ENCODE data around the gene RPL31.

The RPL31 gene

GRCh38 chr2:100983684-100984310, 18.3 kb upstream of the RPL31 start:
- Histone ChIP-seq H3K27me3 (no peaks in the 10 kb centered on the region), H3K36me3 (no peaks in the 10 kb centered on the region), H3K9me3 (no peaks in the 10 kb centered on the region), H3K4me1 (no peaks in the 10 kb centered on the region), H3K4me3 (ENCODE audit: low read depth, low read length) (no peak overlapping the region)
- DNase-seq, result no peak
- no peak for TF ChIP-seq CTCF (IDR thresholded peaks at IDR 0.05; ENCODE audit: low read depth, low read length)

DNA sequence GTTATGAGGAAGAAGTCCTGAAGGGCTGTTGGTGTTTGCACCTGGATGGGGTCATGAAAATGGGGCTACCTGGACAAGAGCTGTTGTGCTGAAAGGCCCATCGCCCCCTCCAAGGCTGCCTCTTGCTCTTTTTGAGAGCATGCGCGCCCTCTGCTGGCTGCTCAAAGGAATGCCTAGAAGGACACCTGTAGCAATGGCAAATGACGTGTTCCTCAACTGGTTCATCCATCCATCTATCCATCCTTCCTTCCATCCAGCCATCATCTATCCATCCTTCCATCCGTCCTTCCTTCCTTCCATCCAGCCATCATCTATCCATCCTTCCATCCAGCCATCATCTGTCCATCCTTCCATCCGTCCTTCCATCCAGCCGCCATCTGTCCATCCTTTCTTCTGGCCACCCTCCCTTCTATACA, 17.2 kb upstream of the RPL31 start:
- Histone ChIP-seq H3K4me1 (no peaks in the 10 kb centered on the region), H3K36me3 (no peaks in the 10 kb centered on the region), H3K4me3 (ENCODE audit: low read depth, low read length) (no peak overlapping the region), H3K9me3 (no peaks in the 10 kb centered on the region), H3K27me3 (no peaks in the 10 kb centered on the region)
- peak; percentile 63 for DNase-seq
- TF ChIP-seq CTCF (IDR thresholded peaks at IDR 0.05; ENCODE audit: low read depth, low read length), result peak; percentile 70

DNA sequence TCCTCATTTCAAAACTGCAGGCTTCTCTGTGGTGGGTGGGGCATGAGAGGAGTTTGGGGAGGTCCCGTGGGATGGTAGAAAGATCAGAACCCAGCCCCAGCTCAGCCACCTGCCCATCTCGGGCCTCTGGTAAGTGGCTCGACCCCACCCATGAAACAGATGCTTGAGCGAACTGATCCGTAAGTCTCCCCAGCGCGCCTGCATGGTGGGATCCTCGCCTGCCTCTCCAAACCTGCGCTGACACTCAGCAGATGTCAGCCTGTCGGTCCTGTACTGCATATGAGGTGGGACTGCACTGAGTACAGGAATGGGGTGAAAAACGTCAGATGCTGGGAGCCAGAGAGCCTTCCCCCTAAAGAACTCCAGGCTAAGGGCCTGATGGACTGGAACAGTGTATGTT, 15.9 kb upstream of the RPL31 start:
- TF ChIP-seq CTCF (IDR thresholded peaks at IDR 0.05; ENCODE audit: low read depth, low read length), result no peak
- H3K4me1 ChIP-seq, result no peaks in the 10 kb centered on the region
- H3K9me3 ChIP-seq, result no peaks in the 10 kb centered on the region
- H3K4me3 ChIP-seq (ENCODE audit: low read depth, low read length), result no peak overlapping the region
- no peaks in the 10 kb centered on the region for H3K27me3 ChIP-seq
- no peak for DNase-seq
- H3K36me3 ChIP-seq, result no peaks in the 10 kb centered on the region

GRCh38 chr2:100987536-100987935, 14.6 kb upstream of the RPL31 start:
- DNase-seq, result no peak
- H3K9me3 ChIP-seq, result no peaks in the 10 kb centered on the region
- no peaks in the 10 kb centered on the region for H3K36me3 ChIP-seq
- H3K4me3 ChIP-seq (ENCODE audit: low read depth, low read length), result no peak overlapping the region
- TF ChIP-seq CTCF (IDR thresholded peaks at IDR 0.05; ENCODE audit: low read depth, low read length), result no peak
- no peaks in the 10 kb centered on the region for H3K4me1 ChIP-seq
- H3K27me3 ChIP-seq, result no peaks in the 10 kb centered on the region

- Histone ChIP-seq H3K4me3 (ENCODE audit: low read depth, low read length) (no peak overlapping the region), H3K4me1 (no peaks in the 10 kb centered on the region), H3K36me3 (no peaks in the 10 kb centered on the region), H3K27me3 (no peaks in the 10 kb centered on the region), H3K9me3 (no peaks in the 10 kb centered on the region)
- no peak for TF ChIP-seq CTCF (IDR thresholded peaks at IDR 0.05; ENCODE audit: low read depth, low read length)
- DNase-seq, result no peak
These were observed 14.1 kb upstream of the RPL31 start for GRCh38 chr2:100987974-100988373.

DNA sequence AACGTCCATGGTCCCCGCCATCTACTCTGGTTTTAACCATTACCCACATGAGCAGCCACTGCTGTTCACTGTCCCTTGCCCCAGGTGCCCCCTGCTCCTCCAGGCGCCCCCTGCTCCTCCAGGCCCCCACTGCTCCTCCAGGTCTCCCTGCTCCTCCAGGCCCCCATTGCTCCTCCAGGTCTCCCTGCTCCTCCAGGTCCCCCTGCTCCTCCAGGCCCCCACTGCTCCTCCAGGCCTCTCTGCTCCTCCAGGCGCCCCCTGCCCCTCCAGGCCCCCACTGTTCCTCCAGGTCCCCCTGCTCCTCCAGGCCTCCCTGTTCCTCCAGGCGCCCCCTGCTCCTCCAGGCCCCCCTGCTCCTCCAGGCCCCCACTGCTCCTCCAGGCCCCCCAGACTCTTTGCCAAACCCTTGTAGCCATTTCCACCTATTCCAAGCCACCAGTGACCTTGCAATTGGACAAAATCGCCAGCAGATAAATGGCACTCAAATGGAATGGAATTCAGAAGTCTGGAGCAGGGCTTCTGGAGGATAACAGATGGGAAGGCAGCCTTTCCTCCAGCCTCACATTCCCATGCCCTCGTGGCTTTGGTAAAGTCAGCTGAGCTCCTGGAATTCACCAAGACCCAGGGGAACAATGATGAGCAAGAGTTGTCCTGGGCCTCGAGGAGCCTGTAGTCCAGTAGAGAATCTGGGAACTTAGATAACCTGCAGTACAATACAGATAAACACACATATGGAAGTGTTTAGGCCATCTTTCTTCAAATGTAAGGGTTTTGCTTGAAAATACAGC, 13.3 kb upstream of the RPL31 start:
- no peaks in the 10 kb centered on the region for H3K4me1 ChIP-seq
- H3K27me3 ChIP-seq, result no peaks in the 10 kb centered on the region
- H3K9me3 ChIP-seq, result no peaks in the 10 kb centered on the region
- no peak overlapping the region for H3K4me3 ChIP-seq (ENCODE audit: low read depth, low read length)
- TF ChIP-seq CTCF (IDR thresholded peaks at IDR 0.05; ENCODE audit: low read depth, low read length), result no peak
- no peak for DNase-seq
- H3K36me3 ChIP-seq, result no peaks in the 10 kb centered on the region

Data from BE2C (cell line).